Activated CD8-positive, alpha-beta T cell treated with anti-CD3 and anti-CD28 coated beads, Interleukin-2, amount 10 ng/mL, durations not matched to agents 7 days and 5 days (primary cell): ENCODE data around the gene ITGA1. TPM values are rescaled to one million over a fixed set of nuclear protein-coding genes. Genes with fewer than 3 reads are reported as not detected.
"Not testable (repeated sequence)": the region's sequence is repeated elsewhere in the genome, so short reads cannot be mapped to it uniquely, and the experiment has no call there.

Experiments
- ATAC-seq: fragments of 150-1000 bp; cut with Tn5 transposase; one replicate; pipeline ENCODE4 v1.10.0; 2021; ENCODE audit warnings: moderate library complexity
- CTCF ChIA-PET: fragments of 350-600 bp; sonication (Branson Sonifier 250); formaldehyde crosslinking; loops from one replicate; lab custom pipeline; 2021; ENCODE audit warnings: antibody characterized with exemption; lab: Charles Lee
- POLR2A ChIA-PET: fragments of 350-600 bp; sonication (Branson Sonifier 250); formaldehyde crosslinking; loops from one replicate; lab custom pipeline; 2021; ENCODE audit warnings: antibody characterized with exemption; lab: Charles Lee
- DNase-seq: peaks from one replicate; pipeline ENCODE4 v3.0.0-alpha.2; 2020
- H3K27ac Mint-ChIP-seq: one replicate; pipeline ENCODE4 v1.8.0; 2021; ENCODE audit warnings: mild to moderate bottlenecking, mixed read lengths
- H3K27me3 Mint-ChIP-seq: one replicate; pipeline ENCODE4 v1.8.0; 2021; ENCODE audit warnings: low read depth, mixed read lengths
- H3K36me3 Mint-ChIP-seq: one replicate; pipeline ENCODE4 v1.8.0; 2021; ENCODE audit warnings: low read depth, mixed read lengths
- H3K4me1 Mint-ChIP-seq: one replicate; pipeline ENCODE4 v1.8.0; 2021; ENCODE audit warnings: low read depth, mixed read lengths
- H3K4me3 Mint-ChIP-seq: one replicate; pipeline ENCODE4 v1.8.0; 2021; ENCODE audit warnings: mild to moderate bottlenecking, mixed read lengths
- H3K9me3 Mint-ChIP-seq: one replicate; pipeline ENCODE4 v1.8.0; 2022; ENCODE audit warnings: mixed read lengths; ENCODE audit not compliant: insufficient read depth
- total RNA-seq, 2 experiments: library from RNA; stranded (reverse); gene quantifications; one replicate each; pipeline ENCODE4 v1.2.3, GENCODE V29; 2021

Gene ITGA1
- total RNA-seq, 2 experiments from 2014 or later = 18.0 to 19.2 TPM

GRCh38 chr5:52810426-52810825 is 22.7 kb downstream of the ITGA1 start:
- DNase-seq (no peak), ATAC-seq (no peak)
- ChIA-PET POLR2A (no interaction called here), CTCF (interaction anchor here (0.7 to 1.5 kb wide), 3 partner anchors 11 to 98 kb away, joined by 3 to 4 read pairs (median 3); no protein-coding TSS in a partner anchor)
- Mint-ChIP-seq H3K9me3 (no peaks in the 10 kb centered on the region), H3K27ac (no peak overlapping the region), H3K4me1 (peaks cover 17% of the 10 kb centered on the region), H3K36me3 (peaks cover 12% of the 10 kb centered on the region), H3K27me3 (peaks cover 1% of the 10 kb centered on the region), H3K4me3 (no peak overlapping the region)

GRCh38 chr5:52811067-52811749 is 23.5 kb downstream of the ITGA1 start:
- H3K27me3 Mint-ChIP-seq = peaks cover 1% of the 10 kb centered on the region
- ChIA-PET CTCF (interaction anchor here (1.1 to 1.5 kb wide), 2 partner anchors 33 to 45 kb away, joined by 3 read pairs; no protein-coding TSS in a partner anchor), POLR2A (no interaction called here)
- H3K36me3 Mint-ChIP-seq = peaks cover 6% of the 10 kb centered on the region
- no peaks in the 10 kb centered on the region for H3K9me3 Mint-ChIP-seq
- ATAC-seq (no peak), DNase-seq (no peak)
- H3K4me3 Mint-ChIP-seq = no peak overlapping the region
- H3K4me1 Mint-ChIP-seq = peaks cover 15% of the 10 kb centered on the region
- no peak overlapping the region for H3K27ac Mint-ChIP-seq

- ChIA-PET POLR2A (no interaction called here), CTCF (interaction anchor here (1.3 kb wide), 1 partner anchor 15 kb away, joined by 3 read pairs; no protein-coding TSS in a partner anchor)
- no peak for DNase-seq
- Mint-ChIP-seq H3K9me3 (no peaks in the 10 kb centered on the region), H3K4me3 (no peak overlapping the region), H3K4me1 (peaks cover 10% of the 10 kb centered on the region), H3K36me3 (peaks cover 6% of the 10 kb centered on the region), H3K27ac (no peak overlapping the region), H3K27me3 (peaks cover 1% of the 10 kb centered on the region)
- no peak for ATAC-seq
Observed at GRCh38 chr5:52814352-52815148, 26.8 kb downstream of the ITGA1 start.

GRCh38 chr5:52817818-52818217 is 30.1 kb downstream of the ITGA1 start:
- no peaks in the 10 kb centered on the region for H3K9me3 Mint-ChIP-seq
- peaks cover 2% of the 10 kb centered on the region for H3K4me1 Mint-ChIP-seq
- ATAC-seq (no peak), DNase-seq (no peak)
- ChIA-PET CTCF (no interaction called here), POLR2A (no interaction called here)
- no peak overlapping the region for H3K27ac Mint-ChIP-seq
- peaks cover 1% of the 10 kb centered on the region for H3K27me3 Mint-ChIP-seq
- H3K4me3 Mint-ChIP-seq = no peak overlapping the region
- H3K36me3 Mint-ChIP-seq = peaks cover 2% of the 10 kb centered on the region

GRCh38 chr5:52818360-52818759 is 30.6 kb downstream of the ITGA1 start:
- CTCF ChIA-PET = no interaction called here
- H3K4me3 Mint-ChIP-seq = no peak overlapping the region
- ATAC-seq (no peak), DNase-seq (no peak)
- no peak overlapping the region for H3K27ac Mint-ChIP-seq
- peaks cover 2% of the 10 kb centered on the region for H3K4me1 Mint-ChIP-seq
- no peaks in the 10 kb centered on the region for H3K27me3 Mint-ChIP-seq
- no peaks in the 10 kb centered on the region for H3K9me3 Mint-ChIP-seq
- peaks cover 2% of the 10 kb centered on the region for H3K36me3 Mint-ChIP-seq
- POLR2A ChIA-PET = no interaction called here

- H3K9me3 Mint-ChIP-seq, H3K4me3 Mint-ChIP-seq, H3K27ac Mint-ChIP-seq, H3K36me3 Mint-ChIP-seq, ATAC-seq, CTCF ChIA-PET, H3K4me1 Mint-ChIP-seq, H3K27me3 Mint-ChIP-seq, DNase-seq, POLR2A ChIA-PET: not testable (repeated sequence)
Observed at GRCh38 chr5:52818807-52819206, 31.1 kb downstream of the ITGA1 start.

GRCh38 chr5:52821901-52822300 is 34.2 kb downstream of the ITGA1 start:
- POLR2A ChIA-PET = no interaction called here
- CTCF ChIA-PET = interaction anchor here (1.3 kb wide), 1 partner anchor 23 kb away, joined by 4 read pairs; no protein-coding TSS in a partner anchor
- H3K36me3 Mint-ChIP-seq = peaks cover 9% of the 10 kb centered on the region
- DNase-seq = no peak
- H3K4me1 Mint-ChIP-seq = peaks cover 14% of the 10 kb centered on the region
- ATAC-seq = no peak
- no peaks in the 10 kb centered on the region for H3K27me3 Mint-ChIP-seq
- no peak overlapping the region for H3K27ac Mint-ChIP-seq
- H3K4me3 Mint-ChIP-seq = no peak overlapping the region
- H3K9me3 Mint-ChIP-seq = peaks cover 2% of the 10 kb centered on the region

GRCh38 chr5:52822437-52822836 is 34.7 kb downstream of the ITGA1 start:
- CTCF ChIA-PET = interaction anchor here (1.3 kb wide), 1 partner anchor 23 kb away, joined by 4 read pairs; no protein-coding TSS in a partner anchor

GRCh38 chr5:52824827-52825226 is 37.1 kb downstream of the ITGA1 start:
- no peak overlapping the region for H3K4me3 Mint-ChIP-seq
- H3K9me3 Mint-ChIP-seq = peaks cover 5% of the 10 kb centered on the region
- DNase-seq (no peak), ATAC-seq (no peak)
- H3K27me3 Mint-ChIP-seq = no peaks in the 10 kb centered on the region
- POLR2A ChIA-PET = no interaction called here
- peaks cover 14% of the 10 kb centered on the region for H3K36me3 Mint-ChIP-seq
- H3K4me1 Mint-ChIP-seq = peaks cover 19% of the 10 kb centered on the region
- H3K27ac Mint-ChIP-seq = no peak overlapping the region
- CTCF ChIA-PET = no interaction called here

More at GRCh38 chr5:52822437-52822836, 34.7 kb downstream of the ITGA1 start:
- Mint-ChIP-seq H3K4me1 (peaks cover 19% of the 10 kb centered on the region), H3K36me3 (peaks cover 15% of the 10 kb centered on the region), H3K9me3 (peaks cover 5% of the 10 kb centered on the region), H3K27me3 (no peaks in the 10 kb centered on the region), H3K4me3 (no peak overlapping the region), H3K27ac (no peak overlapping the region)
- POLR2A ChIA-PET = no interaction called here
- no peak for ATAC-seq
- no peak for DNase-seq

GRCh38 chr5:52825826-52826225 is 38.1 kb downstream of the ITGA1 start:
- H3K36me3 Mint-ChIP-seq = peaks cover 14% of the 10 kb centered on the region
- ATAC-seq = no peak
- H3K27me3 Mint-ChIP-seq = no peaks in the 10 kb centered on the region
- peaks cover 5% of the 10 kb centered on the region for H3K9me3 Mint-ChIP-seq
- POLR2A ChIA-PET = interaction anchor here (1.1 kb wide), 1 partner anchor 26 kb away, joined by 3 read pairs; no protein-coding TSS in a partner anchor
- peaks cover 19% of the 10 kb centered on the region for H3K4me1 Mint-ChIP-seq
- CTCF ChIA-PET = interaction anchor here (1.5 kb wide), 1 partner anchor 26 kb away, joined by 3 read pairs; no protein-coding TSS in a partner anchor
- H3K27ac Mint-ChIP-seq = peak overlapping the region; percentile 47
- no peak overlapping the region for H3K4me3 Mint-ChIP-seq
- DNase-seq = no peak

GRCh38 chr5:52827815-52828214 is 40.1 kb downstream of the ITGA1 start:
- no peak for DNase-seq
- Mint-ChIP-seq H3K27ac (no peak overlapping the region), H3K9me3 (peaks cover 5% of the 10 kb centered on the region), H3K4me3 (no peak overlapping the region), H3K27me3 (no peaks in the 10 kb centered on the region), H3K4me1 (peaks cover 19% of the 10 kb centered on the region), H3K36me3 (peaks cover 14% of the 10 kb centered on the region)
- no peak for ATAC-seq
- POLR2A ChIA-PET = no interaction called here
- CTCF ChIA-PET = no interaction called here

- ATAC-seq (no peak), DNase-seq (no peak)
- POLR2A ChIA-PET = no interaction called here
- peaks cover 14% of the 10 kb centered on the region for H3K36me3 Mint-ChIP-seq
- peaks cover 5% of the 10 kb centered on the region for H3K9me3 Mint-ChIP-seq
- CTCF ChIA-PET = no interaction called here
- peaks cover 19% of the 10 kb centered on the region for H3K4me1 Mint-ChIP-seq
- H3K27ac Mint-ChIP-seq = no peak overlapping the region
- H3K4me3 Mint-ChIP-seq = no peak overlapping the region
- no peaks in the 10 kb centered on the region for H3K27me3 Mint-ChIP-seq
Observed at GRCh38 chr5:52829664-52830063, 41.9 kb downstream of the ITGA1 start.
